DOHH2 (cell line): ENCODE results near the gene C3AR1.

Source experiments
- H3F3A ChIP-seq: fragments of 200-600 bp; sonication (generic), shearing (Covaris generic); 2 replicates; pipeline ENCODE4 v1.6.0; 2016; ENCODE audit warnings: antibody characterized with exemption, mild to moderate bottlenecking; ENCODE audit not compliant: control insufficient read depth, insufficient read depth
- H3K27ac ChIP-seq: fragments of 200-600 bp; sonication (generic); 2 replicates; pipeline ENCODE4 v1.5.1; 2014; ENCODE audit warnings: low read depth, mild to moderate bottlenecking, low read length, moderate library complexity
- H3K27me3 ChIP-seq: fragments of 200-600 bp; sonication (generic); 2 replicates; pipeline ENCODE4 v1.6.1; 2014; ENCODE audit warnings: mild to moderate bottlenecking, low read length, mixed read lengths; ENCODE audit not compliant: control insufficient read depth
- H3K36me3 ChIP-seq: fragments of 200-600 bp; sonication (generic); 2 replicates; pipeline ENCODE4 v1.6.1; 2014; ENCODE audit warnings: mild to moderate bottlenecking, low read length, moderate library complexity, mixed read lengths; ENCODE audit not compliant: control insufficient read depth
- H3K4me1 ChIP-seq: fragments of 200-600 bp; sonication (generic); 2 replicates; pipeline ENCODE4 v1.6.1; 2014; ENCODE audit warnings: mild to moderate bottlenecking, low read length, mixed read lengths; ENCODE audit not compliant: control insufficient read depth
- H3K4me2 ChIP-seq: fragments of 200-600 bp; sonication (generic); 2 replicates; pipeline ENCODE4 v1.6.0; 2014; ENCODE audit warnings: mild to moderate bottlenecking, low read length, moderate library complexity
- H3K4me3 ChIP-seq: fragments of 200-600 bp; sonication (generic); 2 replicates; pipeline ENCODE4 v1.5.1; 2014; ENCODE audit warnings: mild to moderate bottlenecking, low read length, mixed read lengths
- H3K79me2 ChIP-seq: fragments of 200-600 bp; sonication (generic); 2 replicates; pipeline ENCODE4 v1.6.1; 2014; ENCODE audit warnings: mild to moderate bottlenecking, low read length, mixed read lengths; ENCODE audit not compliant: control insufficient read depth
- H3K9me2 ChIP-seq: fragments of 200-600 bp; sonication (generic); replicated peaks from 2 replicates; pipeline ENCODE4 v1.6.1; 2014; ENCODE audit warnings: mild to moderate bottlenecking, low read length, mixed read lengths; ENCODE audit not compliant: control insufficient read depth
- H3K9me3 ChIP-seq: fragments of 200-600 bp; sonication (generic); 2 replicates; pipeline ENCODE4 v1.6.1; 2014; ENCODE audit warnings: antibody characterized with exemption, low read length, mixed read lengths; ENCODE audit not compliant: control insufficient read depth, insufficient read depth
- H4K20me1 ChIP-seq: fragments of 200-600 bp; sonication (generic); 2 replicates; pipeline ENCODE4 v1.6.0; 2014; ENCODE audit warnings: low read depth, mild to moderate bottlenecking, antibody characterized with exemption, low read length, moderate library complexity; ENCODE audit not compliant: control insufficient read depth, insufficient read depth
- EZH2phosphoT487 ChIP-seq: fragments of 200-600 bp; sonication (generic); IDR thresholded peaks from 2 replicates; pipeline ENCODE4 v1.6.1; 2017; ENCODE audit warnings: borderline replicate concordance, mild to moderate bottlenecking, antibody characterized with exemption, low read length, moderate library complexity, mixed read lengths
- TF ChIP-seq, protein P1 (sequence below): fragments of 200-600 bp; sonication (generic); IDR thresholded peaks from one replicate; pipeline ENCODE4 v1.5.1; 2014; ENCODE audit warnings: antibody characterized with exemption, mild to moderate bottlenecking, low read depth, low read length; ENCODE audit not compliant: poor library complexity, severe bottlenecking

The C3AR1 gene

DNA sequence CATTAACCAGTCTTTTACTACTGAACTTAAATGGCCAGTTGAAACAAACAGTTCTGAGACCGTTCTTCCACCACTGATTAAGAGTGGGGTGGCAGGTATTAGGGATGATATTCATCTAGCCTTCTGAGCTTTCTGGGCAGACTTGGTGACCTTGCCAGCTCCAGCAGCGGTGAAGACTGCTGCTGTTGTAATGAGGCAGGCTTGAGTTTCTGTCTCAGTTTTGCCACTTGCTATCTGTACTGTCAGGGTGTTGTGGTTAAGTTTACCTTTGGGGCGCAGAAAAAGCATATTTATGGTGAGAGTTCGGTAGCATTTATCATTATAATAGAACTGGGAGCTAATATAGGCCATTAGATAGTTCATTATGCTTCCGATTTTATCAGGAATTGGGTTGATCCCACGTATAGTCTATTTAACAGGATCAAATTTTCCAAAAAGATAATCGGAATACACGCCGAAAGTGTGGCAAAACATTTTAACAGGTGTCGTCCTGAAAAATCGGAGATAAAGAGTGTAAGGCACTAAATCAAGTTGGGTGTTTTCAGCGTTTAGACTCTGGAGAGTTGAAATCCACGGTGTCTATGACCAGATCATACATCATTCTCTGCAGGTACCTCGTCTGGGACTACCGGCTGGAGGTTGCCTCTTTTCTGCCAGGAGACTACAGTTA lies 15.2 kb upstream of the C3AR1 start:
- H4K20me1 ChIP-seq: no peaks in the 10 kb centered on the region
- peak overlapping the region; percentile 92 for H3K4me3 ChIP-seq
- peaks cover 58% of the 10 kb centered on the region for H3K79me2 ChIP-seq
- peaks cover 6% of the 10 kb centered on the region; the same call in 1 of the 2 replicates for H3F3A ChIP-seq
- no peak for TF ChIP-seq EZH2phosphoT487
- TF ChIP-seq, protein P1, sequence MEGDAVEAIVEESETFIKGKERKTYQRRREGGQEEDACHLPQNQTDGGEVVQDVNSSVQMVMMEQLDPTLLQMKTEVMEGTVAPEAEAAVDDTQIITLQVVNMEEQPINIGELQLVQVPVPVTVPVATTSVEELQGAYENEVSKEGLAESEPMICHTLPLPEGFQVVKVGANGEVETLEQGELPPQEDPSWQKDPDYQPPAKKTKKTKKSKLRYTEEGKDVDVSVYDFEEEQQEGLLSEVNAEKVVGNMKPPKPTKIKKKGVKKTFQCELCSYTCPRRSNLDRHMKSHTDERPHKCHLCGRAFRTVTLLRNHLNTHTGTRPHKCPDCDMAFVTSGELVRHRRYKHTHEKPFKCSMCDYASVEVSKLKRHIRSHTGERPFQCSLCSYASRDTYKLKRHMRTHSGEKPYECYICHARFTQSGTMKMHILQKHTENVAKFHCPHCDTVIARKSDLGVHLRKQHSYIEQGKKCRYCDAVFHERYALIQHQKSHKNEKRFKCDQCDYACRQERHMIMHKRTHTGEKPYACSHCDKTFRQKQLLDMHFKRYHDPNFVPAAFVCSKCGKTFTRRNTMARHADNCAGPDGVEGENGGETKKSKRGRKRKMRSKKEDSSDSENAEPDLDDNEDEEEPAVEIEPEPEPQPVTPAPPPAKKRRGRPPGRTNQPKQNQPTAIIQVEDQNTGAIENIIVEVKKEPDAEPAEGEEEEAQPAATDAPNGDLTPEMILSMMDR: no peak
- H3K9me3 ChIP-seq: no peaks in the 10 kb centered on the region
- H3K4me1 ChIP-seq: peaks cover 37% of the 10 kb centered on the region
- no peaks in the 10 kb centered on the region for H3K9me2 ChIP-seq
- H3K27ac ChIP-seq: peak overlapping the region; percentile 86
- H3K27me3 ChIP-seq: no peaks in the 10 kb centered on the region
- peaks cover 16% of the 10 kb centered on the region for H3K36me3 ChIP-seq
- peak overlapping the region; percentile 87 for H3K4me2 ChIP-seq

GRCh38 chr12:8080120-8080519 lies 14.0 kb upstream of the C3AR1 start:
- Histone ChIP-seq H3K27ac (no peak overlapping the region), H3K27me3 (no peaks in the 10 kb centered on the region), H3K4me1 (peaks cover 34% of the 10 kb centered on the region), H3F3A (peaks cover 6% of the 10 kb centered on the region; the same call in 1 of the 2 replicates), H3K79me2 (peaks cover 46% of the 10 kb centered on the region), H4K20me1 (no peaks in the 10 kb centered on the region), H3K36me3 (peaks cover 6% of the 10 kb centered on the region; the same call in 1 of the 2 replicates), H3K4me3 (peak overlapping the region; percentile 92), H3K4me2 (peak overlapping the region; percentile 87), H3K9me3 (no peaks in the 10 kb centered on the region), H3K9me2 (no peaks in the 10 kb centered on the region)
- TF ChIP-seq, protein P1: no peak
- TF ChIP-seq EZH2phosphoT487: no peak

DNA sequence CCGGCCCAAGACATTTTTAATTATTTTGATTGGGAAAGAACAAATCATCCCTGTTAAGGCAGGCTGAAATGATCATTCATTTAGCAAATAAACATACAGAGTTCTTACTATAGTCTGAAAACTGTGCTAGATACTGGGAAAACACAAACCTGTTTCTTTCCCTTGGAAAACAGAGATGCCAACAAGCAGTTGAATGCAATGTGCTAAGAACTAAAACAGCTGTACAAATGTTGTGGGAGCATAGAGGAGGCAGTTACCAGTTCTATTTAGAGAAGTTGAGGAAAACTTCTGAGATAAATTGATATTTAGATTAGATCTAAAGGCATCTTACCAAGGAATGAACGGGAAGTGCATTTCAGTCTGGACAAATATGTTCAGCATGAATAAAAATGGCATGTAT lies 12.8 kb upstream of the C3AR1 start:
- Histone ChIP-seq H3K4me3 (no peak overlapping the region), H3K9me3 (no peaks in the 10 kb centered on the region), H3F3A (peaks cover 6% of the 10 kb centered on the region; the same call in 1 of the 2 replicates), H3K79me2 (peaks cover 34% of the 10 kb centered on the region), H3K27me3 (no peaks in the 10 kb centered on the region), H3K4me2 (no peak overlapping the region), H3K4me1 (peaks cover 25% of the 10 kb centered on the region), H3K9me2 (no peaks in the 10 kb centered on the region), H3K27ac (no peak overlapping the region), H3K36me3 (peaks cover 6% of the 10 kb centered on the region; the same call in 1 of the 2 replicates), H4K20me1 (no peaks in the 10 kb centered on the region)
- TF ChIP-seq, protein P1: no peak
- no peak for TF ChIP-seq EZH2phosphoT487
